IMR-90 (cell line): Measurements from ENCODE around the gene ARID3C. TPM values are rescaled to one million over a fixed set of nuclear protein-coding genes. Genes with fewer than 3 reads are reported as not detected.

Source experiments
- ATAC-seq: fragments of 200-7000 bp; cut with Tn5 transposase; 2 replicates; pipeline ENCODE4 v1.9.1; 2020; ENCODE audit warnings: low read depth, mild to moderate bottlenecking, moderate library complexity
- BruUV-seq: library from RNA; stranded (reverse); fragments of 400-500 nt; replicated peaks from 2 replicates; lab custom pipeline; 2021; lab: Mats Ljungman, UMichigan
- CTCF ChIA-PET: fragments of 300-600 bp; formaldehyde crosslinking; extraction: SDS; loops from one replicate; lab custom pipeline; 2021; ENCODE audit warnings: antibody characterized with exemption; lab: Yijun Ruan, JAX
- POLR2A ChIA-PET: fragments of 300-600 bp; sonication (Branson Sonifier 250); formaldehyde crosslinking; loops from one replicate; lab custom pipeline; 2022; ENCODE audit warnings: antibody characterized with exemption; ENCODE audit not compliant: unreplicated experiment; lab: Charles Lee
- DNase-seq: peaks from one replicate; pipeline ENCODE4 v3.0.0; 2013
- H2AFZ ChIP-seq: replicated peaks from 2 replicates; pipeline ENCODE3; 2013; ENCODE audit warnings: low read length, mild to moderate bottlenecking; ENCODE audit not compliant: poor library complexity
- H2AK5ac ChIP-seq: 2 replicates; pipeline ENCODE4 v1.6.1; 2013; ENCODE audit warnings: low read depth, low read length, inconsistent platforms
- H2AK9ac ChIP-seq: replicated peaks from 2 replicates; pipeline ENCODE3; 2013; ENCODE audit warnings: mild to moderate bottlenecking, low read depth, low read length, moderate library complexity; ENCODE audit not compliant: poor library complexity
- H2BK120ac ChIP-seq: 2 replicates; pipeline ENCODE4 v1.6.1; 2013; ENCODE audit warnings: low read depth, low read length, inconsistent platforms
- H2BK15ac ChIP-seq: 3 replicates; pipeline ENCODE4 v1.6.1; 2013; ENCODE audit warnings: low read depth, low read length, inconsistent platforms
- H2BK20ac ChIP-seq: 2 replicates; pipeline ENCODE4 v1.6.1; 2013; ENCODE audit warnings: low read depth, mild to moderate bottlenecking, inconsistent platforms, low read length, moderate library complexity
- H2BK5ac ChIP-seq: 2 replicates; pipeline ENCODE4 v1.6.1; 2013; ENCODE audit warnings: mild to moderate bottlenecking, low read depth, low read length, inconsistent platforms; ENCODE audit not compliant: poor library complexity, severe bottlenecking
- H3K14ac ChIP-seq: replicated peaks from 2 replicates; pipeline ENCODE4 v1.6.1; 2013; ENCODE audit warnings: low read depth, low read length, inconsistent platforms
- H3K18ac ChIP-seq: 2 replicates; pipeline ENCODE4 v1.6.1; 2013; ENCODE audit warnings: low read depth, low read length, control low read depth
- H3K23ac ChIP-seq: 2 replicates; pipeline ENCODE4 v1.6.1; 2013; ENCODE audit warnings: low read depth, low read length, inconsistent platforms
- H3K27ac ChIP-seq: 2 replicates; pipeline ENCODE4 v1.5.1; 2013; ENCODE audit warnings: mild to moderate bottlenecking, control low read depth, low read length; ENCODE audit not compliant: insufficient read depth
- H3K27me3 ChIP-seq: 2 replicates; pipeline ENCODE4 v1.6.1; 2013; ENCODE audit warnings: low read length; ENCODE audit not compliant: control insufficient read depth, insufficient read depth
- H3K36me3 ChIP-seq: 2 replicates; pipeline ENCODE4 v1.6.1; 2013; ENCODE audit warnings: low read length, mixed read lengths; ENCODE audit not compliant: control insufficient read depth, insufficient read depth
- H3K4ac ChIP-seq: 2 replicates; pipeline ENCODE4 v1.6.1; 2013; ENCODE audit warnings: low read depth, low read length, inconsistent platforms
- H3K4me1 ChIP-seq: 2 replicates; pipeline ENCODE4 v1.6.1; 2013; ENCODE audit warnings: low read length, mixed read lengths; ENCODE audit not compliant: control insufficient read depth, insufficient read depth
- H3K4me2 ChIP-seq: 2 replicates; pipeline ENCODE4 v1.6.1; 2013; ENCODE audit warnings: low read depth, mild to moderate bottlenecking, control low read depth, low read length, moderate library complexity
- H3K4me3 ChIP-seq: 2 replicates; pipeline ENCODE4 v1.5.1; 2013; ENCODE audit warnings: low read depth, mild to moderate bottlenecking, control low read depth, low read length, moderate library complexity; ENCODE audit not compliant: insufficient read depth
- H3K56ac ChIP-seq: 2 replicates; pipeline ENCODE4 v1.6.1; 2013; ENCODE audit warnings: low read length, inconsistent platforms; ENCODE audit not compliant: insufficient read depth; ENCODE audit errors: extremely low read depth
- H3K79me1 ChIP-seq, 2 experiments: 2 replicates each; pipeline ENCODE4 v1.6.1; 2013; ENCODE audit warnings: low read length in 2 of 2, inconsistent platforms in 1 of 2, low read depth in 1 of 2
- H3K9ac ChIP-seq: 2 replicates; pipeline ENCODE4 v1.6.1; 2013; ENCODE audit warnings: low read depth, low read length, control low read depth
- H3K9me1 ChIP-seq: 2 replicates; pipeline ENCODE4 v1.6.1; 2013; ENCODE audit warnings: low read length, inconsistent platforms; ENCODE audit not compliant: insufficient read depth
- H3K9me3 ChIP-seq: 2 replicates; pipeline ENCODE4 v1.6.1; 2013; ENCODE audit warnings: low read length; ENCODE audit not compliant: control insufficient read depth, insufficient read depth
- H4K20me1 ChIP-seq: 2 replicates; pipeline ENCODE4 v1.6.1; 2013; ENCODE audit warnings: low read length, inconsistent platforms; ENCODE audit not compliant: insufficient read depth
- H4K5ac ChIP-seq: 2 replicates; pipeline ENCODE4 v1.6.1; 2013; ENCODE audit warnings: mild to moderate bottlenecking, low read depth, low read length, control low read depth
- H4K8ac ChIP-seq, 2 experiments: 2 replicates each; pipeline ENCODE4 v1.6.1; 2013; ENCODE audit warnings: low read depth in 2 of 2, low read length in 2 of 2, control low read depth in 1 of 2, inconsistent platforms in 1 of 2
- H4K91ac ChIP-seq: 2 replicates; pipeline ENCODE4 v1.6.1; 2013; ENCODE audit warnings: low read depth, low read length, inconsistent platforms; ENCODE audit not compliant: insufficient read depth
- BHLHE40 ChIP-seq: fragments of 150-350 bp; IDR thresholded peaks from 2 replicates; pipeline ENCODE4 v1.6.1; 2016; ENCODE audit warnings: mild to moderate bottlenecking, low read depth, low read length
- CEBPB ChIP-seq: IDR thresholded peaks from 2 replicates; pipeline ENCODE4 v1.6.1; 2012; ENCODE audit warnings: low read depth, low read length, improper control_type of control experiment
- CHD1 ChIP-seq: IDR thresholded peaks from 2 replicates; pipeline ENCODE4 v1.6.1; 2012; ENCODE audit warnings: low read depth, low read length, improper control_type of control experiment
- FOS ChIP-seq: fragments of 150-350 bp; IDR thresholded peaks from 2 replicates; pipeline ENCODE4 v1.6.1; 2016; ENCODE audit warnings: low read depth, low read length
- MAFK ChIP-seq: IDR thresholded peaks from 2 replicates; pipeline ENCODE4 v1.6.1; 2012; ENCODE audit warnings: low read depth, low read length, improper control_type of control experiment
- MAZ ChIP-seq: IDR thresholded peaks from 2 replicates; pipeline ENCODE4 v1.6.1; 2012; ENCODE audit warnings: low read depth, mild to moderate bottlenecking, low read length, improper control_type of control experiment, moderate library complexity, borderline replicate concordance
- MXI1 ChIP-seq: IDR thresholded peaks from 2 replicates; pipeline ENCODE4 v1.6.1; 2012; ENCODE audit warnings: low read depth, mild to moderate bottlenecking, low read length, moderate library complexity, borderline replicate concordance
- NFE2L2 ChIP-seq: fragments of 150-350 bp; IDR thresholded peaks from 2 replicates; pipeline ENCODE4 v1.6.1; 2016; ENCODE audit warnings: low read depth, mild to moderate bottlenecking, low read length
- POLR2A ChIP-seq: IDR thresholded peaks from 2 replicates; pipeline ENCODE4 v1.6.1; 2012; ENCODE audit warnings: mild to moderate bottlenecking, low read depth, low read length
- RAD21 ChIP-seq: IDR thresholded peaks from 2 replicates; pipeline ENCODE4 v1.6.1; 2012; ENCODE audit warnings: low read length, improper control_type of control experiment
- RCOR1 ChIP-seq: IDR thresholded peaks from 2 replicates; pipeline ENCODE4 v1.6.1; 2012; ENCODE audit warnings: mild to moderate bottlenecking, low read length, improper control_type of control experiment; ENCODE audit not compliant: insufficient replicate concordance
- RFX5 ChIP-seq: IDR thresholded peaks from 2 replicates; pipeline ENCODE4 v1.8.0; 2012; ENCODE audit warnings: low read depth, mild to moderate bottlenecking, low read length, moderate library complexity
- SMC3 ChIP-seq: fragments of 150-350 bp; IDR thresholded peaks from 2 replicates; pipeline ENCODE4 v1.6.1; 2016; ENCODE audit warnings: low read depth, mild to moderate bottlenecking, antibody characterized with exemption, low read length, moderate library complexity
- WGBS, 2 experiments: methylation state at CpG; one replicate each; pipeline versions ENCODE4 v1.1.5 to v1.1.7; 2013; ENCODE audit warnings: missing lambda C conversion rate in 2 of 2; ENCODE audit not compliant: insufficient read length in 1 of 2; ENCODE audit errors: extremely low coverage in 2 of 2; 5-methylcytosine and 5-hydroxymethylcytosine counted together
- dilution Hi-C: fragments of 300-500 bp; cut with HindIII; formaldehyde crosslinking; loops from one replicate; pipeline ENCODE4 v1.14.3; 2018; ENCODE audit warnings: low sequenced_read_pairs; ENCODE audit not compliant: unreplicated experiment
- in situ Hi-C: fragments of 300-500 bp; cut with MboI; formaldehyde crosslinking; loops from 3 replicates; pipeline ENCODE4 v1.14.3; 2019; ENCODE audit warnings: low sequenced_read_pairs, inconsistent platforms, mixed read lengths
- intact Hi-C: fragments of 100-400 bp; cut with micrococcal nuclease; formaldehyde crosslinking; loops from 2 replicates; pipeline ENCODE4 v1.10.0; 2022
- polyA plus RNA-seq, 3 experiments: library from polyadenylated mRNA; depleted of rRNA; stranded (reverse); fragments of >200 nt; gene quantifications; 2 replicates each; pipeline ENCODE4 v1.2.3, GENCODE V29; 2012; ENCODE audit warnings: low replicate concordance in 1 of 3
- total RNA-seq: library from RNA; depleted of rRNA; stranded (reverse); fragments of >200 nt; gene quantifications from 2 replicates; pipeline ENCODE4 v1.2.3, GENCODE V29; 2012
- TF ChIP-seq, protein P1 (sequence below): conservative IDR thresholded peaks from 2 replicates; pipeline ENCODE4 v1.5.1; 2012; ENCODE audit warnings: mild to moderate bottlenecking, low read depth, low read length, improper control_type of control experiment
- TF ChIP-seq, protein P2 (sequence below): fragments of 150-350 bp; IDR thresholded peaks from 2 replicates; pipeline ENCODE4 v1.6.1; 2016; ENCODE audit warnings: low read depth, mild to moderate bottlenecking, low read length, moderate library complexity, borderline replicate concordance
- TF ChIP-seq, protein P3 (sequence below): fragments of 150-350 bp; IDR thresholded peaks from 2 replicates; pipeline ENCODE4 v1.6.1; 2017; ENCODE audit warnings: mild to moderate bottlenecking, antibody characterized with exemption, low read length, low read depth

Gene ARID3C
- total and polyA plus RNA-seq, 2 of the 4 experiments (the other 2 are of a cell fraction) = 0.07 TPM; not detected in 1

DNA sequence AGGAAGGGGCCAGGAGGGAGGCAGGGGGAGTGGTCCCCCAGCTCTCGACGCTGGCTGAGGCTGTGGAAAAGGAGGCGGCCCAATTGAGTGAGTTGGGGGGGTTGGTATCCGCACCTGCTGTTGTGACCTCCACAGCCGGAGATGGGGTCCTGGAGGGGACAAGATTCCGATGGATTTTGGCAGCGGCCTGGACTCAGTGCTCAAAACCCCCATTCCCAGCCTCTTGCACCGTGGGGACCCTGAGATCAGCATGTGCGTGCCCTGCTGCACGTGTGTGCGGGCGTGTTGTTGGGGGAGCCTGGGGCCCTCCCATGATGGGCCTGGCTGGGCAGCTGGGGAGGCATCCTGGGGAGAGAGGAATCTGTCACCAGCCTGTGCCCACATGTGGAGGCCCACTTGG lies 54.3 kb downstream of the ARID3C start:
- Histone ChIP-seq H3K4me1 (no peaks in the 10 kb centered on the region), H4K91ac (no peak overlapping the region), H3K9me3 (no peaks in the 10 kb centered on the region), H4K5ac (no peak overlapping the region), H2BK5ac (no peak overlapping the region), H2BK20ac (no peak overlapping the region), H3K14ac (no peak overlapping the region), H3K9ac (no peak overlapping the region), H2BK15ac (no peak overlapping the region), H2AK5ac (no peak overlapping the region), H3K18ac (no peak overlapping the region), H2BK120ac (no peak overlapping the region), H3K23ac (no peak overlapping the region), H3K4ac (no peak overlapping the region), H3K9me1 (0 out of 2 replicates have a peak, but pooled peaks cover 3% of the 10 kb centered on the region), H3K4me2 (no peak overlapping the region), H3K56ac (no peak overlapping the region), H3K27ac (no peak overlapping the region), H2AFZ (no peak overlapping the region), H3K4me3 (no peak overlapping the region), H4K20me1 (no peaks in the 10 kb centered on the region), H3K36me3 (no peaks in the 10 kb centered on the region), H3K79me1 (no peaks in the 10 kb centered on the region), H2AK9ac (no peak overlapping the region), H4K8ac (no peak overlapping the region), H3K27me3 (peaks cover 88% of the 10 kb centered on the region)
- no peak for DNase-seq
- POLR2A ChIA-PET = no interaction called here
- TF ChIP-seq, protein P1, sequence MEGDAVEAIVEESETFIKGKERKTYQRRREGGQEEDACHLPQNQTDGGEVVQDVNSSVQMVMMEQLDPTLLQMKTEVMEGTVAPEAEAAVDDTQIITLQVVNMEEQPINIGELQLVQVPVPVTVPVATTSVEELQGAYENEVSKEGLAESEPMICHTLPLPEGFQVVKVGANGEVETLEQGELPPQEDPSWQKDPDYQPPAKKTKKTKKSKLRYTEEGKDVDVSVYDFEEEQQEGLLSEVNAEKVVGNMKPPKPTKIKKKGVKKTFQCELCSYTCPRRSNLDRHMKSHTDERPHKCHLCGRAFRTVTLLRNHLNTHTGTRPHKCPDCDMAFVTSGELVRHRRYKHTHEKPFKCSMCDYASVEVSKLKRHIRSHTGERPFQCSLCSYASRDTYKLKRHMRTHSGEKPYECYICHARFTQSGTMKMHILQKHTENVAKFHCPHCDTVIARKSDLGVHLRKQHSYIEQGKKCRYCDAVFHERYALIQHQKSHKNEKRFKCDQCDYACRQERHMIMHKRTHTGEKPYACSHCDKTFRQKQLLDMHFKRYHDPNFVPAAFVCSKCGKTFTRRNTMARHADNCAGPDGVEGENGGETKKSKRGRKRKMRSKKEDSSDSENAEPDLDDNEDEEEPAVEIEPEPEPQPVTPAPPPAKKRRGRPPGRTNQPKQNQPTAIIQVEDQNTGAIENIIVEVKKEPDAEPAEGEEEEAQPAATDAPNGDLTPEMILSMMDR = no peak
- TF ChIP-seq BHLHE40 (no peak), MAFK (no peak), RAD21 (no peak), SMC3 (no peak), RCOR1 (no peak), FOS (no peak), NFE2L2 (no peak), RFX5 (no peak), MXI1 (no peak), CEBPB (no peak), POLR2A (no peak), MAZ (no peak), CHD1 (no peak)
- TF ChIP-seq, protein P2, sequence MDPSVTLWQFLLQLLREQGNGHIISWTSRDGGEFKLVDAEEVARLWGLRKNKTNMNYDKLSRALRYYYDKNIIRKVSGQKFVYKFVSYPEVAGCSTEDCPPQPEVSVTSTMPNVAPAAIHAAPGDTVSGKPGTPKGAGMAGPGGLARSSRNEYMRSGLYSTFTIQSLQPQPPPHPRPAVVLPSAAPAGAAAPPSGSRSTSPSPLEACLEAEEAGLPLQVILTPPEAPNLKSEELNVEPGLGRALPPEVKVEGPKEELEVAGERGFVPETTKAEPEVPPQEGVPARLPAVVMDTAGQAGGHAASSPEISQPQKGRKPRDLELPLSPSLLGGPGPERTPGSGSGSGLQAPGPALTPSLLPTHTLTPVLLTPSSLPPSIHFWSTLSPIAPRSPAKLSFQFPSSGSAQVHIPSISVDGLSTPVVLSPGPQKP = no peak
- TF ChIP-seq, protein P3, sequence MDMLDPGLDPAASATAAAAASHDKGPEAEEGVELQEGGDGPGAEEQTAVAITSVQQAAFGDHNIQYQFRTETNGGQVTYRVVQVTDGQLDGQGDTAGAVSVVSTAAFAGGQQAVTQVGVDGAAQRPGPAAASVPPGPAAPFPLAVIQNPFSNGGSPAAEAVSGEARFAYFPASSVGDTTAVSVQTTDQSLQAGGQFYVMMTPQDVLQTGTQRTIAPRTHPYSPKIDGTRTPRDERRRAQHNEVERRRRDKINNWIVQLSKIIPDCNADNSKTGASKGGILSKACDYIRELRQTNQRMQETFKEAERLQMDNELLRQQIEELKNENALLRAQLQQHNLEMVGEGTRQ = no peak
- BruUV-seq = no TSS peak
- dilution Hi-C loops = no loop called here
- CTCF ChIA-PET = no interaction called here
- in situ Hi-C loops = no loop called here
- WGBS, 2 experiments = no CpG with 5 or more reads among the region's 12 CpGs
- ATAC-seq = no peak
- intact Hi-C loops = no loop called here
